Naive B cell (primary cell): ENCODE results near the gene HMGB3. TPM values are rescaled to one million over a fixed set of nuclear protein-coding genes. Genes with fewer than 3 reads are reported as not detected.

Source experiments
- ATAC-seq, 2 donors: fragments of 150-1000 bp; cut with Tn5 transposase; 2 replicates each; pipeline ENCODE4 v1.10.0; 2021; ENCODE audit warnings: low read depth in 2 of 2, mild to moderate bottlenecking in 2 of 2, moderate library complexity in 2 of 2
- DNase-seq: peaks from one replicate; pipeline ENCODE4 v3.0.0; 2022
- H3K27ac Mint-ChIP-seq, 6 donors: one replicate each; pipeline ENCODE4 v1.8.0; 2020 to 2022; ENCODE audit warnings: mild to moderate bottlenecking in 6 of 6, mixed read lengths in 6 of 6, moderate library complexity in 5 of 6, inconsistent platforms in 2 of 6
- H3K27me3 Mint-ChIP-seq, 3 donors: one replicate each; pipeline ENCODE4 v1.8.0; 2021 to 2022; ENCODE audit warnings: mixed read lengths in 3 of 3, mild to moderate bottlenecking in 1 of 3
- H3K36me3 Mint-ChIP-seq, 2 donors: one replicate each; pipeline ENCODE4 v1.8.0; 2020 to 2022; ENCODE audit warnings: mixed read lengths in 2 of 2, inconsistent platforms in 1 of 2, mild to moderate bottlenecking in 1 of 2
- H3K4me1 Mint-ChIP-seq, 3 donors: one replicate each; pipeline ENCODE4 v1.8.0; 2020 to 2022; ENCODE audit warnings: mixed read lengths in 3 of 3, inconsistent platforms in 1 of 3, mild to moderate bottlenecking in 1 of 3, moderate library complexity in 1 of 3
- H3K4me3 Mint-ChIP-seq, 8 donors: one replicate each; pipeline ENCODE4 v1.8.0; 2020 to 2022; ENCODE audit warnings: mild to moderate bottlenecking in 8 of 8, mixed read lengths in 8 of 8, moderate library complexity in 8 of 8, inconsistent platforms in 2 of 8
- H3K9me3 Mint-ChIP-seq, 7 donors: one replicate each; pipeline ENCODE4 v1.8.0; 2020 to 2022; ENCODE audit warnings: mixed read lengths in 7 of 7, mild to moderate bottlenecking in 5 of 7, inconsistent platforms in 2 of 7, moderate library complexity in 1 of 7
- polyA plus RNA-seq, 6 donors: library from polyadenylated mRNA; unstranded; fragments of 300-500 nt; fragmentation: Illumina TruSeq; gene quantifications; one replicate each; pipeline ENCODE4 v1.2.3, GENCODE V29; 2021; ENCODE audit warnings: low read depth in 6 of 6

The HMGB3 gene
- polyA plus RNA-seq, 6 donors from 2014 or later: 0.16 to 2.5 (median 0.48) TPM; not detected in 1

DNA sequence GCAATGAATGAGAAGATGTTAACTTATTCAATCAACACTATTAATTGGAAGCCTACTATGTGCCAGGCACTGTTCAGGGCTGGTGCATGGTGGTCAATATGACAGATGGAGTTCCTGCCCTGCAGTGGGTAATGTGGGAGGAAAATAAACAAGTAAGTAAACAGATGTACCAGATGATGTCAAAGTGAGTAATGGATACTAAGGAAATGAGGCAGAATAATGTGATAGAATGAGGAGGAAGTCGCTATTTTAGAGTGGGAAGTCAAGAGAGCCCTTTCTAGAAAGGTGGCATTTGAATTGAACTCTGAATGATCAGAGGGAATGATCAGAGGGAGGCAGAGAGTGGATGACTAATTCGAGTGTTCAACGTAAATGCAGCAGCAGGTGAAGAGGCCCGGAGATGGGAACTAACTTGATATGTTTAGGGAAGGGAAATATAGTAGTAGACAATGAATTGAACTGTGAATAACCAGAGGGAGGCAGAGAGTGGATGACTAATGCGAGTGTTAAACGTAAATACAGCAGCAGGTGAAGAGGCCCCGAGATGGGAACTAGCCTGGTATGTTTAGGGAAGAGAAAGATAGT, 48.3 kb downstream of the HMGB3 start:
- no peak for ATAC-seq
- Mint-ChIP-seq H3K27ac (no peak overlapping the region), H3K4me1 (no peaks in the 10 kb centered on the region), H3K9me3 (peaks cover 0 to 10% (median 0%) of the 10 kb centered on the region in 7 donors), H3K4me3 (no peak overlapping the region), H3K27me3 (peaks cover 16 to 29% (median 16%) of the 10 kb centered on the region in 3 donors), H3K36me3 (no peaks in the 10 kb centered on the region)
- DNase-seq: no peak

- H3K4me1 Mint-ChIP-seq: no peaks in the 10 kb centered on the region
- no peaks in the 10 kb centered on the region for H3K9me3 Mint-ChIP-seq
- peaks cover 17% of the 10 kb centered on the region in 3 donors for H3K27me3 Mint-ChIP-seq
- H3K36me3 Mint-ChIP-seq: no peaks in the 10 kb centered on the region
- DNase-seq (no peak), ATAC-seq (no peak)
- H3K4me3 Mint-ChIP-seq: no peak overlapping the region
- no peak overlapping the region for H3K27ac Mint-ChIP-seq
Observed at GRCh38 chrX:151039351-151039750, 56.2 kb downstream of the HMGB3 start.

Other genes starting within 250 kb of the HMGB3 start
- gene CD99L2, start 84.7 kb upstream of the HMGB3 start, polyA plus RNA-seq: 10 to 100 TPM in 4 of 6 donors, 1 to 10 TPM in 2; 8.8 to 19.9 (median 10.7) TPM
- gene GPR50, start 193.2 kb downstream of the HMGB3 start, polyA plus RNA-seq: not detected